Testis (tissue), 3 donors: ENCODE data around the gene TXNRD1. TPM values are rescaled to one million over a fixed set of nuclear protein-coding genes. Genes with fewer than 3 reads are reported as not detected.

Experiments
- DNase-seq: peaks from one replicate; pipeline ENCODE4 v3.0.0-alpha.2; 2019
- H3K27ac ChIP-seq, 2 donors: fragments of 200-600 bp; sonication (generic); one replicate each; pipeline ENCODE4 v1.5.1; 2019
- H3K27me3 ChIP-seq: fragments of 200-600 bp; sonication (generic); one replicate; pipeline ENCODE4 v1.5.1; 2019
- H3K36me3 ChIP-seq: fragments of 200-600 bp; sonication (generic); one replicate; pipeline ENCODE4 v1.5.1; 2017; ENCODE audit warnings: low read depth; ENCODE audit errors: missing control alignments
- H3K4me1 ChIP-seq: fragments of 200-600 bp; sonication (generic); one replicate; pipeline ENCODE4 v1.5.1; 2019
- H3K4me3 ChIP-seq, 2 donors: fragments of 200-600 bp; sonication (generic); one replicate each; pipeline ENCODE4 v1.5.1; 2017 to 2019
- H3K9me3 ChIP-seq: fragments of 200-600 bp; sonication (generic); one replicate; pipeline ENCODE4 v1.5.1; 2017
- CTCF ChIP-seq, 3 experiments: fragments of 450-650 bp in 2 of 3; fragments of 200-600 bp in 1 of 3; sonication (generic) in 1 of 3; IDR thresholded peaks; one replicate each; pipeline ENCODE4 v1.5.1; 2016 to 2019; ENCODE audit warnings: antibody characterized with exemption in 3 of 3, mild to moderate bottlenecking in 2 of 3, moderate library complexity in 1 of 3
- POLR2A ChIP-seq: fragments of 450-650 bp; IDR thresholded peaks from one replicate; pipeline ENCODE4 v1.6.1; 2017; ENCODE audit warnings: antibody characterized with exemption, mild to moderate bottlenecking, moderate library complexity
- WGBS, 2 donors: methylation state at CpG; one replicate each; pipeline ENCODE4 v1.1.5; 2018; 5-methylcytosine and 5-hydroxymethylcytosine counted together
- intact Hi-C: fragments of 100-400 bp; cut with DNase I; formaldehyde crosslinking; loops from one replicate; pipeline ENCODE4 v1.15.1; 2023; ENCODE audit warnings: low total_unique reads
- polyA plus RNA-seq: library from polyadenylated mRNA; stranded (reverse); fragments of 350-450 nt; fragmentation: Illumina TruSeq; extraction: RNeasy Lipid Tissue Mini Kit (QIAGEN cat#74804); gene quantifications from one replicate; pipeline ENCODE4 v1.2.3, GENCODE V29; 2014; ENCODE audit warnings: low read depth, low replicate concordance; ENCODE audit not compliant: insufficient read depth
- total RNA-seq, 2 donors: library from RNA; depleted of rRNA; stranded (reverse); fragments of >200 nt; gene quantifications; one replicate each; pipeline ENCODE4 v1.2.3, GENCODE V29; 2016

TXNRD1 gene
- total and polyA plus RNA-seq, 3 donors from 2014 or later, result 67.8 to 110 (median 96.2) TPM

GRCh38 chr12:104371043-104371870 is 155.7 kb downstream of the TXNRD1 start:
- no peaks in the 10 kb centered on the region for H3K27me3 ChIP-seq
- no peak overlapping the region for H3K4me3 ChIP-seq
- intact Hi-C loops, result no loop called here
- TF ChIP-seq POLR2A (no peak), CTCF (IDR thresholded peaks at IDR 0.05) (no peak)
- DNase-seq, result no peak
- no peak overlapping the region for H3K27ac ChIP-seq
- H3K9me3 ChIP-seq, result no peaks in the 10 kb centered on the region
- no peaks in the 10 kb centered on the region for H3K36me3 ChIP-seq
- no peaks in the 10 kb centered on the region for H3K4me1 ChIP-seq
- 73 to 75% methylated on average over 15 of the region's 15 CpGs for WGBS, 2 donors

GRCh38 chr12:104372061-104372720 is 156.6 kb downstream of the TXNRD1 start:
- H3K4me3 ChIP-seq, result no peak overlapping the region
- H3K27ac ChIP-seq, result no peak overlapping the region
- no peak for DNase-seq
- H3K9me3 ChIP-seq, result no peaks in the 10 kb centered on the region
- H3K4me1 ChIP-seq, result no peaks in the 10 kb centered on the region
- no peaks in the 10 kb centered on the region for H3K27me3 ChIP-seq
- H3K36me3 ChIP-seq, result no peaks in the 10 kb centered on the region
- WGBS, 2 donors, result 83 to 86% methylated on average over 12 of the region's 12 CpGs
- TF ChIP-seq CTCF (IDR thresholded peaks at IDR 0.05), result no peak
- no peak for TF ChIP-seq POLR2A
- intact Hi-C loops, result no loop called here

- Histone ChIP-seq H3K36me3 (no peaks in the 10 kb centered on the region), H3K27me3 (no peaks in the 10 kb centered on the region), H3K9me3 (no peaks in the 10 kb centered on the region), H3K4me3 (no peak overlapping the region), H3K4me1 (no peaks in the 10 kb centered on the region), H3K27ac (no peak overlapping the region)
- DNase-seq, result no peak
- TF ChIP-seq CTCF (IDR thresholded peaks at IDR 0.05) (no peak), POLR2A (no peak)
- intact Hi-C loops, result no loop called here
- 92 to 96% methylated on average over 5 to 10 of the region's 10 CpGs for WGBS, 2 donors
Observed at GRCh38 chr12:104372721-104373335, 157.2 kb downstream of the TXNRD1 start.

DNA sequence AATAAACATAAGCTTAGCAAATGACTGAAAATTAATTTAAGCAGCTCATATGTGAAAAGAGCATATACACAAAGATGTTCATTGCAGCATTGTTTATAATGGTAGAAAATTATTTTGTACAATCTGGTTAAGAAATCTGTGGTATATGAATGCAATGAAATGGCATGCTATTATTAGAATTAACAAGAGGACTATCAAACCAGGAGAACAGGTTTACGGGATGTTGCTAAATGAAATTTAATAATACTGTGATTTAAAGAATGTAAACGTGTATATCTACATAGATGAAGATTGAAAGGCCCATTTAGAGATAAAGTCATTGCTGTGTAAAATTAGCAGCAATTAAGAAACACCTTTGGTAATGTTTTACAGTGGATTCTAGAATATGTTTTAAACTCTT is 158.5 kb downstream of the TXNRD1 start:
- 94 to 95% methylated on average over 2 of the region's 2 CpGs for WGBS, 2 donors
- Histone ChIP-seq H3K27ac (no peak overlapping the region), H3K27me3 (no peaks in the 10 kb centered on the region), H3K4me1 (no peaks in the 10 kb centered on the region), H3K36me3 (no peaks in the 10 kb centered on the region), H3K9me3 (no peaks in the 10 kb centered on the region), H3K4me3 (no peak overlapping the region)
- intact Hi-C loops, result no loop called here
- TF ChIP-seq CTCF (IDR thresholded peaks at IDR 0.05) (no peak), POLR2A (no peak)
- DNase-seq, result no peak
